SK-N-MC (cell line): ENCODE data around the gene ARIH1.

Source experiments
- EZH2 ChIP-seq: fragments of 200-600 bp; sonication (generic); IDR thresholded peaks from one replicate; pipeline ENCODE4 v1.6.1; 2017; ENCODE audit warnings: antibody characterized with exemption
- FOXP2 ChIP-seq: optimal IDR thresholded peaks from 2 replicates; pipeline ENCODE3; 2011; ENCODE audit warnings: mild to moderate bottlenecking, moderate library complexity; ENCODE audit not compliant: insufficient read depth; ENCODE audit errors: extremely low read length, control extremely low read depth
- POLR2AphosphoS5 ChIP-seq: IDR thresholded peaks from 2 replicates; pipeline ENCODE4 v1.6.1; 2012; ENCODE audit warnings: mild to moderate bottlenecking, low read depth, low read length, borderline replicate concordance

GRCh38 chr15:72451224-72451623, 22.9 kb upstream of the ARIH1 start:
- TF ChIP-seq POLR2AphosphoS5 (no peak), EZH2 (no peak), FOXP2 (no peak)
